ENCODE results near the gene ORMDL2.
"Not testable (repeated sequence)": the region's sequence is repeated elsewhere in the genome, so short reads cannot be mapped to it uniquely, and the experiment has no call there.

ORMDL2 gene

GRCh38 chr12:55829967-55830600 is 12.2 kb downstream of the ORMDL2 start:
- DNase-seq = peak; percentile 55

- DNase-seq = peak; percentile 73
Observed at GRCh38 chr12:55830601-55831446, 13.0 kb downstream of the ORMDL2 start.

DNA sequence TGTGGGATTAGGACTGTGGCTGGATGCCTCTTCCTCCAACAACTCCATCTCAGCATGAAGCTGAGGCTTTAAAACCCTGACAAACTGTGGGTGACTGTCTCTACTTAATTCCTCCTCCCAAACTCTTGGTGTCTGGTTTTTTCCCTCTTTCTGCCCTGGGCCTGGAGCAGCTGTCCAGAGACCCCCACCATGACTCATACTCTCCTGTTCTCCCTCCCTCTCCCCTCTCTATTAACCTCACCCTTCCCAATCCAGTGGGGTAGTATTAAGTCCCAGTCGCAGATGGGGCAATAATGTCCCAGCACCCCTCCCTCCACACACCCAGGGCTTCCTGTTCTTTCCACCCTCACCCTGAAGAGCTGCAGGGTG is 13.6 kb downstream of the ORMDL2 start:
- no peak for DNase-seq

DNA sequence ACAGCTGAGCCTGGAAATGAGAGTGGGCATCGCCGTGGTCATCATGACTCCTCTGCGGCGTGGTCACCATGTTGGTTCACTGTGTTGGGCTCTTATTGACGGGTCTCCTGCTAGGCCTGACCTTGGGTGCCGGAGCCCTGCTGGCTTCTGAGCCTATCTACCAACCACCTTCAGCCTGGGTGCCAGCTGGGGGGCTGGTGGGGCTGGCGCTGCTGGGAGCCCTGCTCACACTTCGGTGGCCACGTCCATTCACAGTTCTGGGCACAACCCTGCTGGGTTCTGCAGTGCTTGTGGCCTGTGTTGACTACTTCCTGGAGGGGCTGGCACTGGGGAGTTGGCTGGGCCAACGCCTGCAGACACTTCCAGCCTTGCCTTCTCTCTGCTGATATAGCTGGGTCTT is 15.2 kb downstream of the ORMDL2 start:
- no peak for DNase-seq

DNA sequence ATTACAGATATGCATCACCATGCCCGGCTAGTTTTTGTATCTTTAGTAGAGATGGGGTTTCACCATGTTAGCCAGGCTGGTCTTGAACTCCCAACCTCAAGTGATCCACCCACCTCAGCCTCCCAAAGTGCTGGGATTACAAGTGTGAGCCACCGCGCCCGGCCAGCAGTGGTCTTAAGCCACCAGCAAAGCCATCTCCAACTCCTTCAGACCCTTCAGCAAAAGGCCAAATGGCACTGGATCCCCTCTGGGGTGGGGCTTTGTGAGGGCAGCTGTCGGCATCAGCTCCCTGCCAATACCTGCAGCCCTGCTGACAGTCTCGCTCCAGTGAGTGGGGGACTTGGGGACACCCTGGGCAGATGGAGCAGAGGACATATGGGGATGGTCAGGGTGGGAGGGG is 16.6 kb downstream of the ORMDL2 start:
- not testable (repeated sequence) for DNase-seq

- no peak for DNase-seq
Observed at GRCh38 chr12:55838361-55838760, 20.5 kb downstream of the ORMDL2 start.

- no peak for DNase-seq
Observed at GRCh38 chr12:55839345-55840140, 21.7 kb downstream of the ORMDL2 start.

DNA sequence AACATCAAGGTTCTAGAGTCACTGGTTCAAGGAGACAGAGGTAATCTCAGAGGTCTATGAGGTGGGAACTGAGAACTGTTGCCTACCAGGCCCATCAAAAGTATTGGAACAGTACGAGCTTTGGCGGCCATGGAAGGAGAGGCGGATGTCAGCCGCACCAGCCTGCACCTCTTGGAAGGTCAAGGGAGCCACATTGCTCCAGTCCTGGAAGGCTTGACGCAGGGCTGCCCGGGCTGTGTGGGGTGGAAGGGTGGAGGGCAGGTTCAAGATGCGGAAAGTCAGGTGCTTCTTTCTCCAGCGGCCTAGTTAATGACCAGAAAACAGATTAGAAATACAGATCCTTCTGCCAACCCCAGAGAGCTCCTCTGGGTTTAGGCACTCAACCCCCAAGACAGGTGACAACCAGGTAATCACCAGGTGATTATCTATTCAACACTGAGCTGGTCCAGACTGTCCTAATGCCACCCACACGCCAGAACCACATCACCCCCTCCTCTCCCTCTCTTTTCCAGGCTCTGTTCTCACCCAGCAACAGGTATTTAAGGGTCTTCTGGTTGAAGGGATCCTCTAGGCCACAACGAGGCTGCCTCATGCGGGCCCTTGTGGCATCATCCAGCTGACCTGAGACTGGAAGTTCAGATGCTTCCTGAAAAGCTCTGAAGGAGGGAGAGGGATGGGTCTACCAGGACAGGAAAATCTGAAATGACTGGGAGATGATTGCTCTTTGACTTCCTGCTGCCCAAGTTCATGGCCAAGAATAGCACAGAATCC is 22.9 kb downstream of the ORMDL2 start:
- no peak for DNase-seq

DNA sequence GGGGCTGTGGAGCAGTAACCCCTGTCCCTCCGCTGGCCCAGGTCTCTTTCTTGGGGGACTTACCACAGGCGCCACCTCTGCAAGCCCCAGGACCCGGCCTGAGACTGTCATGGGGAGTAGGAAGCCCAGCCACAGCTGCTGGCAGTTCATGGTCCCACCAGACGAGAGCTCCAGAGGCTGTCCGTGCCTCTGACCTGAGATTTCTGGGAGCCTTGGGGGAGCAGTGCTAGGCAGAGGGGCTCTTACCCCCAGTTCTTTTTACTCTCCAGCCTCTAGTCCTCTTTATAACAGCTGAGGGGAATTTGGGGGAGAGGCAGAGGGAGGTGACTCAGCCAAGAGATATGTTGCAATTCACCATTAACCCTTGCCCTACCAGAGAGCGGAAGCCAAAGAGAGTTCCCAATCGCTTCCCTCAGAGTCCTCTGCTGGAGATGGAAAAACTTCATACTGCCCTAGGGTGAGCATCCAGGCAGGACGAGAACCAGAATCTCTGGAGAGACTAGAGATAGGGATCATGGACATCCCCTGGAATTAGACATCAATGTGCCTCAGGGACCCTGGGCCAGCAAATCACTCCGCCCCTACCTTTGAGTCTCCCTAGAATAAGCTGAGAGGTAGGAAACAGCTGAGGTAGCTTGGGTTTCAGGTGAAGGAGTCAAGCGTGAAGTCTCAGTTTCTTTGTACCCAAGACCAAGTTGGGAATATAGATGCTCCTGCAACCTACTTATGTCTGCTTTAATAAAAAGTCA is 25.0 kb downstream of the ORMDL2 start, which contains the start of gene MMP19:
Gene MMP19 (minus strand): TSS at position 256 of the 749 bp plus-strand sequence. CDS start 106 bp downstream, at position 150.
- no peak for DNase-seq

GRCh38 chr12:55843431-55843830 is 25.6 kb downstream of the ORMDL2 start:
- DNase-seq = no peak

DNA sequence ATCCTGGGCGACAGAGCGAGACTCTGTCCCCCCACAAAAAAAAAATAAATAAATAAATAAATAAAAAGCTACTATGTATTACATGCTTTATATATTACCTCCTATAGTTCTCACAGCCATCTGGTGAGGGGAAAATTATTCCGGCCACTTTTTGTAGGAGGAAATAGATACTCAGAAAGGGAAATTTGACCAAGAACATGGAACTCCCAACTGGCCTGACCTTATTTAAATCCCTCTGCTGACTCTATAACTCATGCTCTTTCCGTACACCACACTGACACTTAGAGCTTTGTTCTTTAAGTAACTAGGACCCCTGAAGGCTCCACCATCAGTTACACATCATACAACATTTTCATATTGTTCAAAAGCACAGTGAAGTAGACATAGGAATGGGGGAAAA is 27.1 kb downstream of the ORMDL2 start:
- no peak for DNase-seq

DNA sequence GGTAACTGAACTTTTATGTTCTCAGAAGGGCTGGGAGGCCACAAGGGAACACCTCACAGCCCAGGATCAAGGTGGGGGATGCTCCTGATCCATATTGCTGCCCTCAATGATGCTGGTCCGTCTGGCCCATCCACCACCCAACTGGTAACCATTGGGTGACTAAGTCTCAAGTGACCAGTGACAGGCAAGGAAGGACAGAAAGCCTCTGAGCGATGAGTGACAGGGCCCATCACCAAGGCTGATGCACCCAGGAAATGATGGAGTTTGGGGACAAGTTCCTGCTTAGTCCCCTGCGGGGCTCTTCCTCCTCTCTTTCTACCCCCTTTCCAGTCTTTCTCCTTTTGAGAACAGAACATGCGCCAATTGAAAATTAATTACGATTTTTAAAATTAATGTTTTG is 27.5 kb downstream of the ORMDL2 start:
- no peak for DNase-seq

DNA sequence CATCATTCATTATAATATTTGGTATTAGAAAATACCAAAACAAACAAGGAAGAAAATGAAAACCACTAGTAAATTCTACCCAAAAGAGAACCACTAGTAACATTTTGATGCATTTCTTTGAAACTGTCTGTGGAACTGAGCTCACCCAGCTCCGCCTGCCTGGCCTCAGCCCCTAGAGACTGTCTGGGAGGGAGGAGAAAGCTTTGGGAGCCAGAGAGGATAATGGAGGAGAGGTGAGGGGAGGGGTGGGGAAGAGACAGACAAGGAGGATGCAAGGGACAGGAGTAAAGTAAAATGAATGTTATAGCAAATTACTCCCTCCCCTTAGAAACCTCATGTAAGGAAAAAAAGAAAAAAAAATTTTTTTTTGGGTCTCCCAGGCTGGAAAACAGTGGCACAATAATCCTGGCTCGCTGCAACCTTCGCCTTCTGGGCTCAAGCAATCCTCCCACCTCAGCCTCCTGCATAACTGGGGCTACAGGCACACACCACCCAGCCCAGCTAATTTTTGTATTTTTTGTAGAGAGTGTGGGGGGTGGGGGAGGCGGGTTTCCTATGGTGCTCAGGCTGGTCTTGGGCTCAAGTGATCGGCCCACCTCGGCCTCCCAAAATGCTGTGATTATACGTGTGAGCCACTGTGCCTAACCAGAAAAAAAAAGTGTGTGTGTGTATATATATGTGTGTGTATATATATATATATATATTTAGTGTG is 28.1 kb downstream of the ORMDL2 start:
- DNase-seq = no peak

- DNase-seq = peak; percentile 60
Observed at GRCh38 chr12:55847033-55847432, 29.2 kb downstream of the ORMDL2 start.

- DNase-seq = no peak
Observed at GRCh38 chr12:55847603-55848291, 29.9 kb downstream of the ORMDL2 start.

DNA sequence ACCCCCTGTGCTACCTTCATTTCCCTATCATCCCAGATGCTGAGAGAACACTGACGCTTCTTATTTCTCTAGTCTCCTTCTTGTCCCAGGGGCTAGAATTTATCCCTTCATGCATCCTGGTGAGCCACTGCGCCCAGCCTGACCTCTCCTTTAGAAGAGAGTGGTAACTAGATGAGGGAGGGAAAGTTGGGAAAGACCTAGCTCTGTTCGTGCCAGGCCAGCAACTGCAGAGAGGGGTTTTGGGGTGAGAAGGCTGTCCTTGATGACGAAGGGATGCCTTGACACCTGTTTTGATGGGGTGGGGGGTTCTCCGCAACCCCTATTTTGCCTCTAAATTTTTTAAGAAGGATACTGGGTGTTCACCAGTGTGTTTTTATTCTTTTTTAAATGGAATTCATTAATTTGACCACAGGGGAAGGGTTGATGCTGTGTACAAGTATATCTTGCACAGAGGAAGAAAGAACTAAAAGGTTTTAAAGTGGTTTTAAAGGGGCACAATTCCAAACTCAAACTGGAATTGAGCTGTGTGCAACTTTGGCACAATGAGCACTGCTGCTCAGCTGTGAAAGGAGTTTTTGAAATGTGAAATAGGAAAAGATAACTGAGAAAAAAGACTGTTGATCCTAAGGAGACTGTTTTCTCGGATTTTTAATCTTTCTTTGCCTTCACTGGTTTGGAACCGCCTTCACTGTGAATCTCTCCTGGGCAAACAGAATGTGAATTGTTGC is 31.9 kb downstream of the ORMDL2 start:
- no peak for DNase-seq

DNA sequence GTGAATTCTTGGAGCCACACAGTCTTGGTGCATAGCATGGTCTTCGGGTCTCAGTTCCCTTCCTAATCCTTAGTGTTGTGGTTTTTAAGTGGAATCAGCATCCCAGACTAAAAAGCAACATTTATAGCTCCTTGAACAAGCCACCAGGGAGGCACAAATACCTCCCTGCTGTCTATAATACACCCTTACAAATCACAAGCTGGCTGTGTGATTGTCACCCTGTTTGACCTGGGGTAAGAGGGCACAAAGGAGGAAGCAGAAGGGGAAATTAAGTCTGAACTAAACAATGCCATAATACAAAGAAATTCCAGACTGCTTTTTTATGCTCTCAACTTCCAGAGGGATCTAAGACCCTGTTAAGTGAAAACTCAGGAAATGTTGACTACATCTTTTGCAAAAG is 32.6 kb downstream of the ORMDL2 start:
- no peak for DNase-seq

- no peak for DNase-seq
Observed at GRCh38 chr12:55850893-55851292, 33.1 kb downstream of the ORMDL2 start.

DNA sequence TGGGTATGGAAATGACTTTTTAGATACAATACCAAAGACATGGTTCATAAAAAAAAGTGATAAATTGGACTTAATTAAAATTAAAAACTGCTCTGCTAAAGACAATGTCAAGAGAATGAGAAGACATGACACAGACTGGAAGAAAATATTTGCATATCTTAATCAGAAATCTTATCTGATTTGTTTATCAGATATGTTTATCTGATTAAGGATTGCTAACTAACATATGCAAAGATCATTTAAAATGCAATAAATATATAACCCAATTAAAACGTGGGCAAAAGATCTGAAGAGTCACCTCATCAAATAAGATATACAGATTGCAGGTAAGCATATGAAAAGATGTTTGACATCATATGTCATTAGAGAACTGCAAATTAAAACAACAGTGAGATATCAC is 34.9 kb downstream of the ORMDL2 start:
- DNase-seq = no peak

- DNase-seq = no peak
Observed at GRCh38 chr12:55861396-55861795, 43.6 kb downstream of the ORMDL2 start.
